Brain microvascular endothelial cell (primary cell): ENCODE measurements around the gene TMED3.

Source experiments
- DNase-seq: peaks from one replicate; pipeline ENCODE4 v3.0.0-alpha.2; 2020
- H3K27ac ChIP-seq: fragments of 250-450 bp; sonication (Bioruptor Pico); 2 replicates; pipeline ENCODE4 v1.5.1; 2020; ENCODE audit warnings: mild to moderate bottlenecking, moderate library complexity
- H3K27me3 ChIP-seq: fragments of 250-450 bp; sonication (Bioruptor Pico); replicated peaks from 2 replicates; pipeline ENCODE4 v1.5.1; 2020; ENCODE audit warnings: mild to moderate bottlenecking
- H3K36me3 ChIP-seq: fragments of 250-450 bp; sonication (Bioruptor Pico); replicated peaks from 2 replicates; pipeline ENCODE4 v1.5.1; 2020; ENCODE audit warnings: mild to moderate bottlenecking
- H3K4me3 ChIP-seq: 2 replicates; pipeline ENCODE4 v1.5.1; 2011; ENCODE audit warnings: low read depth, mild to moderate bottlenecking, control low read depth, low read length, moderate library complexity
- CTCF ChIP-seq: IDR thresholded peaks from 2 replicates; pipeline ENCODE4 v1.5.1; 2011; ENCODE audit warnings: low read depth, mild to moderate bottlenecking, moderate library complexity, low read length, control low read depth, inconsistent platforms; ENCODE audit errors: missing control alignments
- in situ Hi-C: cut with HindIII; loops from 2 replicates; pipeline ENCODE4 v1.10.0; 2017; ENCODE audit warnings: low sequenced_read_pairs, low pct_ligation_motif_present

Gene TMED3

GRCh38 chr15:79364571-79365240 lies 53.8 kb downstream of the TMED3 start:
- TF ChIP-seq CTCF = no peak
- H3K27me3 ChIP-seq = no peaks in the 10 kb centered on the region
- H3K4me3 ChIP-seq = no peak overlapping the region
- no peak overlapping the region for H3K27ac ChIP-seq
- in situ Hi-C loops = no loop called here
- DNase-seq = no peak
- no peaks in the 10 kb centered on the region for H3K36me3 ChIP-seq

- in situ Hi-C loops = no loop called here
- no peak for DNase-seq
- no peak for TF ChIP-seq CTCF
- Histone ChIP-seq H3K27ac (no peak overlapping the region), H3K27me3 (no peaks in the 10 kb centered on the region), H3K4me3 (no peak overlapping the region), H3K36me3 (no peaks in the 10 kb centered on the region)
These were observed 54.9 kb downstream of the TMED3 start for GRCh38 chr15:79365765-79366164.

- TF ChIP-seq CTCF = no peak
- in situ Hi-C loops = no loop called here
These were observed 55.8 kb downstream of the TMED3 start for GRCh38 chr15:79366691-79367090.

GRCh38 chr15:79370716-79371115 lies 59.8 kb downstream of the TMED3 start:
- in situ Hi-C loops = no loop called here
- Histone ChIP-seq H3K27ac (no peak overlapping the region), H3K36me3 (no peaks in the 10 kb centered on the region), H3K27me3 (no peaks in the 10 kb centered on the region), H3K4me3 (no peak overlapping the region)
- peak; percentile 45 for DNase-seq
- no peak for TF ChIP-seq CTCF

More at GRCh38 chr15:79366691-79367090, 55.8 kb downstream of the TMED3 start:
- no peak overlapping the region for H3K27ac ChIP-seq
- no peak overlapping the region for H3K4me3 ChIP-seq
- no peak for DNase-seq
- H3K36me3 ChIP-seq = no peaks in the 10 kb centered on the region
- H3K27me3 ChIP-seq = no peaks in the 10 kb centered on the region

GRCh38 chr15:79371591-79371990 lies 60.7 kb downstream of the TMED3 start:
- Histone ChIP-seq H3K27ac (no peak overlapping the region), H3K4me3 (no peak overlapping the region), H3K36me3 (no peaks in the 10 kb centered on the region), H3K27me3 (no peaks in the 10 kb centered on the region)
- in situ Hi-C loops = no loop called here
- TF ChIP-seq CTCF = no peak
- DNase-seq = no peak

- no peak for DNase-seq
- no peaks in the 10 kb centered on the region for H3K36me3 ChIP-seq
- H3K27ac ChIP-seq = no peak overlapping the region
- in situ Hi-C loops = no loop called here
- no peak overlapping the region for H3K4me3 ChIP-seq
- H3K27me3 ChIP-seq = no peaks in the 10 kb centered on the region
- no peak for TF ChIP-seq CTCF
These were observed 61.5 kb downstream of the TMED3 start for GRCh38 chr15:79372428-79372827.
